ENCODE measurements around the gene NOTUM. TPM values are rescaled to one million over a fixed set of nuclear protein-coding genes. Genes with fewer than 3 reads are reported as not detected.

The NOTUM gene
- total and polyA plus RNA-seq, 12 donors: 0.07 to 9.7 (median 0.69) TPM; not detected in 3

GRCh38 chr17:81904600-81905423, 56.2 kb downstream of the NOTUM start:
- intact Hi-C loops (cut with DNase I): no loop called here
- 90 to 97% (median 94%) methylated on average over 21 to 28 of the region's 28 CpGs for WGBS, 4 donors
- peaks cover 3 to 14% of the 10 kb centered on the region in 2 donors for H3K4me1 ChIP-seq (replicated peaks in 1 of 2)
- peaks cover 4% of the 10 kb centered on the region for H3K27me3 ChIP-seq
- H3K4me3 ChIP-seq: no peak overlapping the region
- H3K36me3 ChIP-seq (replicated peaks in 1 of 2): peaks cover 0 to 5% of the 10 kb centered on the region in 2 donors
- no peak overlapping the region for H3K27ac ChIP-seq
- H3K9me3 ChIP-seq (replicated peaks in 1 of 3): no peaks in the 10 kb centered on the region
- DNase-seq: no peak
- TF ChIP-seq POLR2A (IDR thresholded peaks at IDR 0.05): no peak
- no peak for TF ChIP-seq CTCF (IDR thresholded peaks at IDR 0.05)

- H3K27ac ChIP-seq: no peak overlapping the region
- H3K9me3 ChIP-seq (replicated peaks in 1 of 3): no peaks in the 10 kb centered on the region
- peaks cover 4% of the 10 kb centered on the region for H3K27me3 ChIP-seq
- H3K4me1 ChIP-seq (replicated peaks in 1 of 2): peaks cover 3 to 14% of the 10 kb centered on the region in 2 donors
- intact Hi-C loops (cut with DNase I): no loop called here
- WGBS, 4 donors: 94 to 98% (median 96%) methylated on average over 18 to 24 of the region's 24 CpGs
- no peak overlapping the region for H3K4me3 ChIP-seq
- DNase-seq: no peak
- peaks cover 0 to 10% of the 10 kb centered on the region in 2 donors for H3K36me3 ChIP-seq (replicated peaks in 1 of 2)
- TF ChIP-seq POLR2A (IDR thresholded peaks at IDR 0.05) (no peak), CTCF (IDR thresholded peaks at IDR 0.05) (no peak)
Measured at GRCh38 chr17:81903896-81904599, 56.9 kb downstream of the NOTUM start.

- 80 to 100% (median 96%) methylated on average over 1 to 10 of the region's 10 CpGs for WGBS, 4 donors
- H3K9me3 ChIP-seq (replicated peaks in 1 of 3): no peaks in the 10 kb centered on the region
- no peak overlapping the region for H3K27ac ChIP-seq
- peaks cover 0 to 16% of the 10 kb centered on the region in 2 donors for H3K36me3 ChIP-seq (replicated peaks in 1 of 2)
- no peak for TF ChIP-seq POLR2A (IDR thresholded peaks at IDR 0.05)
- TF ChIP-seq CTCF (IDR thresholded peaks at IDR 0.05): no peak
- intact Hi-C loops (cut with DNase I): no loop called here
- H3K4me3 ChIP-seq: no peak overlapping the region
- no peak for DNase-seq
- peaks cover 4% of the 10 kb centered on the region for H3K27me3 ChIP-seq
- H3K4me1 ChIP-seq (replicated peaks in 1 of 2): peaks cover 3 to 14% of the 10 kb centered on the region in 2 donors
Measured at GRCh38 chr17:81903415-81903831, 57.6 kb downstream of the NOTUM start.

GRCh38 chr17:81902653-81903414, 58.2 kb downstream of the NOTUM start:
- DNase-seq: no peak
- no peaks in the 10 kb centered on the region for H3K9me3 ChIP-seq (replicated peaks in 1 of 3)
- peak overlapping the region in 1 of 4 donors; percentile 12 for H3K4me3 ChIP-seq
- intact Hi-C loops (cut with DNase I): no loop called here
- no peak overlapping the region for H3K27ac ChIP-seq
- peaks cover 4% of the 10 kb centered on the region for H3K27me3 ChIP-seq
- H3K4me1 ChIP-seq (replicated peaks in 1 of 2): peaks cover 3 to 14% of the 10 kb centered on the region in 2 donors
- H3K36me3 ChIP-seq (replicated peaks in 1 of 2): peaks cover 0 to 22% of the 10 kb centered on the region in 2 donors
- TF ChIP-seq CTCF (IDR thresholded peaks at IDR 0.05) (no peak), POLR2A (IDR thresholded peaks at IDR 0.05) (no peak)
- WGBS, 4 donors: 31 to 56% (median 35%) methylated on average over 10 to 47 of the region's 47 CpGs
